Endothelial cell of umbilical vein (primary cell): ENCODE measurements around the gene GPR65. TPM values are rescaled to one million over a fixed set of nuclear protein-coding genes. Genes with fewer than 3 reads are reported as not detected.

ENCODE experiments used
- BruUV-seq: library from RNA; stranded (reverse); fragments of 400-500 nt; replicated peaks from 2 replicates; lab custom pipeline; 2021; lab: Mats Ljungman, UMichigan
- CTCF ChIA-PET: fragments of 300-600, 350-600 bp; sonication (Branson Sonifier 250); formaldehyde crosslinking; loops from one replicate; lab custom pipeline; 2021; ENCODE audit warnings: antibody characterized with exemption, inconsistent platforms; lab: Charles Lee
- POLR2A ChIA-PET: fragments of 300-600, 350-600 bp; sonication (Branson Sonifier 250); formaldehyde crosslinking; loops from one replicate; lab custom pipeline; 2021; ENCODE audit warnings: antibody characterized with exemption, inconsistent platforms; lab: Charles Lee
- DNase-seq: peaks from one replicate; pipeline ENCODE4 v3.0.0-alpha.2; 2011; ENCODE audit warnings: low read depth, low spot score
- FAIRE-seq: peaks from 2 replicates; lab custom pipeline; 2011; peaks lifted over from hg19 to GRCh38; lab: Jason Lieb, UNC
- H2AFZ ChIP-seq: 2 replicates; pipeline ENCODE4 v1.6.0; 2012; ENCODE audit warnings: low read depth, low read length, control low read depth, inconsistent platforms
- H3K27ac ChIP-seq: 2 replicates; pipeline ENCODE4 v1.5.1; 2011; ENCODE audit warnings: low read depth, mild to moderate bottlenecking, control low read depth, low read length, moderate library complexity; ENCODE audit not compliant: insufficient read depth
- H3K27me3 ChIP-seq, 2 experiments: 2 replicates each; pipeline versions ENCODE4 v1.6.0 to v1.6.1; 2011; ENCODE audit warnings: low read length in 2 of 2, mixed read lengths in 1 of 2; ENCODE audit not compliant: control insufficient read depth in 2 of 2, insufficient read depth in 2 of 2
- H3K36me3 ChIP-seq, 2 experiments: 2 replicates in 1 of 2; 3 replicates in 1 of 2; pipeline ENCODE4 v1.5.1; 2011; ENCODE audit warnings: low read length in 2 of 2, mild to moderate bottlenecking in 1 of 2, moderate library complexity in 1 of 2; ENCODE audit not compliant: control insufficient read depth in 2 of 2, insufficient read depth in 2 of 2; ENCODE audit errors: extremely low read depth in 1 of 2
- H3K4me1 ChIP-seq: 3 replicates; pipeline ENCODE4 v1.5.1; 2011; ENCODE audit warnings: mild to moderate bottlenecking, low read length; ENCODE audit not compliant: control insufficient read depth, insufficient read depth; ENCODE audit errors: extremely low read depth
- H3K4me2 ChIP-seq: 2 replicates; pipeline ENCODE4 v1.6.1; 2011; ENCODE audit warnings: low read length, control low read depth, mixed read lengths; ENCODE audit not compliant: insufficient read depth
- H3K4me3 ChIP-seq, 3 experiments: fragments of 200-600 bp in 1 of 3; sonication (generic), shearing (Covaris generic) in 1 of 3; replicated peaks in 1 of 3; 2 replicates each; pipeline ENCODE4 v1.5.1; 2011 to 2016; ENCODE audit warnings: control low read depth in 3 of 3, low read length in 3 of 3, mild to moderate bottlenecking in 2 of 3, inconsistent platforms in 1 of 3, low read depth in 1 of 3, moderate library complexity in 1 of 3; ENCODE audit not compliant: insufficient read depth in 1 of 3
- H3K79me2 ChIP-seq: 2 replicates; pipeline ENCODE4 v1.6.0; 2012; ENCODE audit warnings: low read length, inconsistent platforms; ENCODE audit not compliant: control insufficient read depth, insufficient read depth
- H3K9ac ChIP-seq: replicated peaks from 2 replicates; pipeline ENCODE3; 2011; ENCODE audit warnings: low read length, control low read depth; ENCODE audit not compliant: insufficient read depth; ENCODE audit errors: extremely low read depth
- H3K9me1 ChIP-seq: replicated peaks from 3 replicates; pipeline ENCODE4 v1.6.0; 2011; ENCODE audit warnings: mild to moderate bottlenecking, low read length; ENCODE audit not compliant: control insufficient read depth, insufficient read depth; ENCODE audit errors: extremely low read depth
- H3K9me3 ChIP-seq: replicated peaks from 2 replicates; pipeline ENCODE4 v1.5.1; 2012; ENCODE audit warnings: low read length, inconsistent platforms; ENCODE audit not compliant: control insufficient read depth, insufficient read depth
- H4K20me1 ChIP-seq: replicated peaks from 2 replicates; pipeline ENCODE3; 2011; ENCODE audit warnings: mild to moderate bottlenecking, low read length; ENCODE audit not compliant: control insufficient read depth, insufficient read depth; ENCODE audit errors: extremely low read depth
- EZH2 ChIP-seq: IDR thresholded peaks from 2 replicates; pipeline ENCODE4 v1.6.1; 2012; ENCODE audit warnings: borderline replicate concordance, low read depth, mild to moderate bottlenecking, moderate library complexity, low read length, inconsistent platforms; ENCODE audit not compliant: severe bottlenecking
- FOS ChIP-seq: IDR thresholded peaks from 2 replicates; pipeline ENCODE4 v1.6.1; 2011; ENCODE audit warnings: mild to moderate bottlenecking, low read length, moderate library complexity, borderline replicate concordance; ENCODE audit not compliant: insufficient read depth
- GATA2 ChIP-seq: IDR thresholded peaks from 2 replicates; pipeline ENCODE4 v1.7.0; 2011; ENCODE audit warnings: low read depth, mild to moderate bottlenecking, moderate library complexity, mixed read lengths, low read length; ENCODE audit not compliant: insufficient read length, insufficient read depth
- JUN ChIP-seq: IDR thresholded peaks from 2 replicates; pipeline ENCODE4 v1.6.1; 2011; ENCODE audit warnings: borderline replicate concordance, low read depth; ENCODE audit not compliant: insufficient read length, insufficient read depth
- MYC ChIP-seq: IDR thresholded peaks from one replicate; pipeline ENCODE4 v1.6.1; 2011; ENCODE audit warnings: mild to moderate bottlenecking, low read depth, low read length
- POLR2A ChIP-seq: IDR thresholded peaks from 2 replicates; pipeline ENCODE4 v1.6.1; 2012; ENCODE audit warnings: low read depth, mild to moderate bottlenecking, control low read depth, low read length
- POLR2AphosphoS5 ChIP-seq: IDR thresholded peaks from 2 replicates; pipeline ENCODE4 v1.6.1; 2012; ENCODE audit warnings: low read depth, mild to moderate bottlenecking, control low read depth, low read length, moderate library complexity; ENCODE audit not compliant: insufficient read depth
- dilution Hi-C: fragments of 300-500 bp; cut with MboI; formaldehyde crosslinking; loops from one replicate; pipeline ENCODE4 v1.15.0; 2019; ENCODE audit warnings: low sequenced_read_pairs; ENCODE audit not compliant: extremely low pct_ligation_motif_present
- intact Hi-C: fragments of 100-400 bp; cut with micrococcal nuclease; formaldehyde crosslinking; loops from one replicate; pipeline ENCODE4 v1.10.0; 2022
- polyA plus RNA-seq, 4 experiments: library from polyadenylated mRNA; depleted of rRNA in 3 of 4; stranded (reverse) in 3 of 4; unstranded in 1 of 4; fragments of >200 nt; gene quantifications; 2 replicates each; pipeline versions ENCODE4 v1.2.1 to v1.2.3, GENCODE V29; 2011 to 2012; ENCODE audit warnings: missing spikeins in 1 of 4
- total RNA-seq: library from RNA; stranded (reverse); gene quantifications from 2 replicates; pipeline ENCODE4 v1.2.3, GENCODE V29; 2021
- TF ChIP-seq, protein P1 (sequence below), 2 donors: IDR thresholded peaks; 1 replicate in 1 of 2; 2 replicates in 1 of 2; pipeline ENCODE4 v1.5.1; 2011; ENCODE audit warnings: low read length in 2 of 2, mild to moderate bottlenecking in 2 of 2, moderate library complexity in 2 of 2, control low read depth in 1 of 2, inconsistent platforms in 1 of 2, low read depth in 1 of 2; ENCODE audit not compliant: insufficient read depth in 1 of 2; ENCODE audit errors: extremely low read depth in 1 of 2
- TF ChIP-seq, protein P2 (sequence below): IDR thresholded peaks from 2 replicates; pipeline ENCODE4 v1.6.1; 2011; ENCODE audit not compliant: insufficient read depth, insufficient read length

Gene GPR65
- total and polyA plus RNA-seq, 2 donors (not counting 3 experiments of a cell fraction or from before 2014, with no cell fraction given), result 0.03 to 0.07 TPM

GRCh38 chr14:88030892-88031291 is 26.0 kb downstream of the GPR65 start:
- Histone ChIP-seq H3K27me3 (no peaks in the 10 kb centered on the region), H3K4me3 (no peak overlapping the region), H4K20me1 (no peaks in the 10 kb centered on the region), H3K79me2 (no peaks in the 10 kb centered on the region), H3K9ac (no peak overlapping the region), H3K9me1 (no peaks in the 10 kb centered on the region), H2AFZ (no peak overlapping the region), H3K4me2 (no peak overlapping the region), H3K36me3 (no peaks in the 10 kb centered on the region), H3K9me3 (no peaks in the 10 kb centered on the region), H3K4me1 (no peaks in the 10 kb centered on the region), H3K27ac (no peak overlapping the region)
- intact Hi-C loops, result no loop called here
- DNase-seq (no peak), FAIRE-seq (no peak)
- dilution Hi-C loops, result no loop called here
- ChIA-PET CTCF (no interaction called here), POLR2A (no interaction called here)
- TF ChIP-seq POLR2A (no peak), FOS (no peak)
- TF ChIP-seq, protein P1, sequence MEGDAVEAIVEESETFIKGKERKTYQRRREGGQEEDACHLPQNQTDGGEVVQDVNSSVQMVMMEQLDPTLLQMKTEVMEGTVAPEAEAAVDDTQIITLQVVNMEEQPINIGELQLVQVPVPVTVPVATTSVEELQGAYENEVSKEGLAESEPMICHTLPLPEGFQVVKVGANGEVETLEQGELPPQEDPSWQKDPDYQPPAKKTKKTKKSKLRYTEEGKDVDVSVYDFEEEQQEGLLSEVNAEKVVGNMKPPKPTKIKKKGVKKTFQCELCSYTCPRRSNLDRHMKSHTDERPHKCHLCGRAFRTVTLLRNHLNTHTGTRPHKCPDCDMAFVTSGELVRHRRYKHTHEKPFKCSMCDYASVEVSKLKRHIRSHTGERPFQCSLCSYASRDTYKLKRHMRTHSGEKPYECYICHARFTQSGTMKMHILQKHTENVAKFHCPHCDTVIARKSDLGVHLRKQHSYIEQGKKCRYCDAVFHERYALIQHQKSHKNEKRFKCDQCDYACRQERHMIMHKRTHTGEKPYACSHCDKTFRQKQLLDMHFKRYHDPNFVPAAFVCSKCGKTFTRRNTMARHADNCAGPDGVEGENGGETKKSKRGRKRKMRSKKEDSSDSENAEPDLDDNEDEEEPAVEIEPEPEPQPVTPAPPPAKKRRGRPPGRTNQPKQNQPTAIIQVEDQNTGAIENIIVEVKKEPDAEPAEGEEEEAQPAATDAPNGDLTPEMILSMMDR (IDR thresholded peaks at IDR 0.05; ENCODE audit: extremely low read depth in 1 of 2, insufficient read depth in 1 of 2, low read depth in 1 of 2, low read length in 2 of 2), result no peak
- BruUV-seq, result no TSS peak

DNA sequence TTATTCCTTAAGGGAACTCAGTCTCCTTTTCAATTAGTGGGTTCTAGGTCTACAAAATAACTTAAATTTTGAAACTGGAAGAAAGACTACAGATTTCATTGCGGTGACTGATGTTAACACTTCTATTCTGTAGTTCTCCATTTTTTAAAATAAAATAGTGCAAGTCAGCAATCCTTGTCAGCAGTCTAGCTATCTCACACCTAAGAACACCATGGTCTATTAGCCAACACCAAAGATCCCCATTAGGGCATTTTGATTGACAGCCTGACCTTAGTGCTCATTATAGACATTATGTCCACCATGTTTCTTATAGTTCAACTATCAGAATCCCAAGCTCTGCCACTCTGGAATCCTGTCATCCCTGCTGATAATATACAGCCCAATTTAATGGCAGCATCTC is 27.4 kb downstream of the GPR65 start:
- no peak overlapping the region for H3K4me3 ChIP-seq
- no peaks in the 10 kb centered on the region for H3K9me3 ChIP-seq
- H3K9me1 ChIP-seq, result no peaks in the 10 kb centered on the region
- ChIA-PET CTCF (no interaction called here), POLR2A (no interaction called here)
- BruUV-seq, result no TSS peak
- H2AFZ ChIP-seq, result no peak overlapping the region
- no peak overlapping the region for H3K9ac ChIP-seq
- no peaks in the 10 kb centered on the region for H3K27me3 ChIP-seq
- FAIRE-seq (no peak), DNase-seq (no peak)
- H3K4me1 ChIP-seq, result no peaks in the 10 kb centered on the region
- intact Hi-C loops (no loop called here), dilution Hi-C loops (no loop called here)
- H3K4me2 ChIP-seq, result no peak overlapping the region
- H3K36me3 ChIP-seq, result no peaks in the 10 kb centered on the region
- H3K79me2 ChIP-seq, result no peaks in the 10 kb centered on the region
- no peak for TF ChIP-seq JUN
- no peak for TF ChIP-seq FOS
- TF ChIP-seq, protein P1 (IDR thresholded peaks at IDR 0.05; ENCODE audit: extremely low read depth in 1 of 2, insufficient read depth in 1 of 2, low read depth in 1 of 2, low read length in 2 of 2), result no peak
- TF ChIP-seq POLR2AphosphoS5, result no peak
- TF ChIP-seq, protein P2, sequence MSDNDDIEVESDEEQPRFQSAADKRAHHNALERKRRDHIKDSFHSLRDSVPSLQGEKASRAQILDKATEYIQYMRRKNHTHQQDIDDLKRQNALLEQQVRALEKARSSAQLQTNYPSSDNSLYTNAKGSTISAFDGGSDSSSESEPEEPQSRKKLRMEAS, result no peak
- TF ChIP-seq POLR2A, result no peak
- TF ChIP-seq MYC, result no peak
- TF ChIP-seq GATA2, result no peak
- no peak for TF ChIP-seq EZH2
- H4K20me1 ChIP-seq, result no peaks in the 10 kb centered on the region
- no peak overlapping the region for H3K27ac ChIP-seq
